VCaP (cell line): ENCODE measurements around the gene NLGN2.
A peak's percentile ranks its signal among the peaks of the same experiment; 100 is the strongest.

Experiments
- H3K27ac ChIP-seq: fragments of 450-650 bp; 2 replicates; pipeline ENCODE4 v1.5.1; 2017
- TF ChIP-seq, protein P1 (sequence below): fragments of 450-650 bp; conservative IDR thresholded peaks from 2 replicates; pipeline ENCODE4 v1.5.1; 2017; ENCODE audit warnings: mild to moderate bottlenecking, moderate library complexity

NLGN2 gene

GRCh38 chr17:7383742-7384488 lies 23.7 kb upstream of the NLGN2 start:
- TF ChIP-seq, protein P1, sequence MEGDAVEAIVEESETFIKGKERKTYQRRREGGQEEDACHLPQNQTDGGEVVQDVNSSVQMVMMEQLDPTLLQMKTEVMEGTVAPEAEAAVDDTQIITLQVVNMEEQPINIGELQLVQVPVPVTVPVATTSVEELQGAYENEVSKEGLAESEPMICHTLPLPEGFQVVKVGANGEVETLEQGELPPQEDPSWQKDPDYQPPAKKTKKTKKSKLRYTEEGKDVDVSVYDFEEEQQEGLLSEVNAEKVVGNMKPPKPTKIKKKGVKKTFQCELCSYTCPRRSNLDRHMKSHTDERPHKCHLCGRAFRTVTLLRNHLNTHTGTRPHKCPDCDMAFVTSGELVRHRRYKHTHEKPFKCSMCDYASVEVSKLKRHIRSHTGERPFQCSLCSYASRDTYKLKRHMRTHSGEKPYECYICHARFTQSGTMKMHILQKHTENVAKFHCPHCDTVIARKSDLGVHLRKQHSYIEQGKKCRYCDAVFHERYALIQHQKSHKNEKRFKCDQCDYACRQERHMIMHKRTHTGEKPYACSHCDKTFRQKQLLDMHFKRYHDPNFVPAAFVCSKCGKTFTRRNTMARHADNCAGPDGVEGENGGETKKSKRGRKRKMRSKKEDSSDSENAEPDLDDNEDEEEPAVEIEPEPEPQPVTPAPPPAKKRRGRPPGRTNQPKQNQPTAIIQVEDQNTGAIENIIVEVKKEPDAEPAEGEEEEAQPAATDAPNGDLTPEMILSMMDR: no peak
- H3K27ac ChIP-seq: no peak overlapping the region

- H3K27ac ChIP-seq: no peak overlapping the region
- TF ChIP-seq, protein P1: no peak
These were observed 23.1 kb upstream of the NLGN2 start for GRCh38 chr17:7384489-7385081.

DNA sequence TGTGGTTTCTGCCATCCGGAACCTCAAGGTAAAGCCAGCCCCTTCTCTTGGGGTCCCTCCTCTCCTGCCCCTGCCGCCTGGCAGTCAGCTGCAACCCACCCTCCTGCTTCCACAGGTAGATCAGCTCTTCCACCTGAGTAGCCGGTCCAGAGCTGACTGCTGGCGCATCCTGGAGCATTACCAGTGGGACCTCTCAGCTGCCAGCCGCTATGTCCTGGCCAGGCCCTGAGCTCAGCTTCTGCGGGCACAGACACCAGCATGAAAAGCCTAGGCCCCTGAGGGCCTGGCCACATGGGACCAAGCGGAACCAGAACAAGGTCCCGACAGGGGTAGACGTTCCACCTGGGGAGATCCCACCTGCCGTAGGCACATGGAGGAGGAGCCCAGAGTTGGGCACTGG lies 18.8 kb upstream of the NLGN2 start:
- TF ChIP-seq, protein P1: no peak
- H3K27ac ChIP-seq: no peak overlapping the region

- TF ChIP-seq, protein P1: no peak
- H3K27ac ChIP-seq: no peak overlapping the region
These were observed 17.4 kb upstream of the NLGN2 start for GRCh38 chr17:7389924-7390910.

- TF ChIP-seq, protein P1: no peak
- H3K27ac ChIP-seq: no peak overlapping the region
These were observed 16.3 kb upstream of the NLGN2 start for GRCh38 chr17:7391307-7391706.

- TF ChIP-seq, protein P1: no peak
- H3K27ac ChIP-seq: peak overlapping the region; percentile 81; the same call in 1 of the 2 replicates
These were observed 14.7 kb upstream of the NLGN2 start for GRCh38 chr17:7392696-7393612.
